NB4 (cell line): Measurements from ENCODE around the gene KRABD2.

Source experiments
- MYC ChIP-seq: IDR thresholded peaks from 2 replicates; pipeline ENCODE4 v1.6.1; 2011; ENCODE audit warnings: low read depth, low read length
- POLR2A ChIP-seq: IDR thresholded peaks from 2 replicates; pipeline ENCODE4 v1.6.1; 2011; ENCODE audit warnings: mild to moderate bottlenecking; ENCODE audit not compliant: insufficient read length; ENCODE audit errors: extremely low read depth
- TF ChIP-seq, protein P1 (sequence below): IDR thresholded peaks from one replicate; pipeline ENCODE4 v1.5.1; 2012; ENCODE audit warnings: low read depth, low read length

DNA sequence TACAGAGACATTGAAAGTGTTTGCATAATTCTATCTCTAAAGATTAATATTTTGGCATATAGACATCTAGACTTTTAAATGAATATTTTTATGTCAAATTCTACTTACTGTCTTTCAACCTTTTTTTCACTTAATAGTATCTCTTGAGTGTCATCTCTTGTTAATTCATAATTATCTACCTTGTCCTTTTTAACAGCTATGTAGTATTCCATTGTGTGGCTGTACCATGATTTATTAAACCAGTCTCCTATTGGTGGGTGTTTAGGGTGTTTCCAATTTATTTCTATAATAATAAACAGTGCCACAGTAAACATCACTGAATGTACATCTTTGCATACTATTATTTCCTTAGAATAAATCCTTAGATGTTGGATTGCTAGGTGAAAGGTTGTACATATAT lies 37.4 kb upstream of the KRABD2 start:
- TF ChIP-seq POLR2A (no peak), MYC (no peak)
- TF ChIP-seq, protein P1, sequence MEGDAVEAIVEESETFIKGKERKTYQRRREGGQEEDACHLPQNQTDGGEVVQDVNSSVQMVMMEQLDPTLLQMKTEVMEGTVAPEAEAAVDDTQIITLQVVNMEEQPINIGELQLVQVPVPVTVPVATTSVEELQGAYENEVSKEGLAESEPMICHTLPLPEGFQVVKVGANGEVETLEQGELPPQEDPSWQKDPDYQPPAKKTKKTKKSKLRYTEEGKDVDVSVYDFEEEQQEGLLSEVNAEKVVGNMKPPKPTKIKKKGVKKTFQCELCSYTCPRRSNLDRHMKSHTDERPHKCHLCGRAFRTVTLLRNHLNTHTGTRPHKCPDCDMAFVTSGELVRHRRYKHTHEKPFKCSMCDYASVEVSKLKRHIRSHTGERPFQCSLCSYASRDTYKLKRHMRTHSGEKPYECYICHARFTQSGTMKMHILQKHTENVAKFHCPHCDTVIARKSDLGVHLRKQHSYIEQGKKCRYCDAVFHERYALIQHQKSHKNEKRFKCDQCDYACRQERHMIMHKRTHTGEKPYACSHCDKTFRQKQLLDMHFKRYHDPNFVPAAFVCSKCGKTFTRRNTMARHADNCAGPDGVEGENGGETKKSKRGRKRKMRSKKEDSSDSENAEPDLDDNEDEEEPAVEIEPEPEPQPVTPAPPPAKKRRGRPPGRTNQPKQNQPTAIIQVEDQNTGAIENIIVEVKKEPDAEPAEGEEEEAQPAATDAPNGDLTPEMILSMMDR: no peak
